Left renal cortex interstitium (tissue), 4 donors: ENCODE data around the gene SH3PXD2A. TPM values are rescaled to one million over a fixed set of nuclear protein-coding genes. Genes with fewer than 3 reads are reported as not detected.

Experiments used
- DNase-seq, 4 donors: peaks; one replicate each; pipeline ENCODE4 v3.0.0-alpha.2; 2013; ENCODE audit warnings: low read depth in 4 of 4, low spot score in 2 of 4, missing footprints in 1 of 4
- polyA plus RNA-seq, 4 donors: library from polyadenylated mRNA; unstranded; fragments of 120-200 nt; gene quantifications; one replicate each; pipeline ENCODE4 v1.2.1, GENCODE V29; 2013; ENCODE audit not compliant: insufficient read length in 4 of 4

Gene SH3PXD2A
- polyA plus RNA-seq, 4 donors = 27.6 to 35.5 (median 29.4) TPM

GRCh38 chr10:103660364-103661197, 194.8 kb downstream of the SH3PXD2A start:
- DNase-seq = no peak

- peak in 1 of 4 donors; percentile 84 for DNase-seq
These were observed 195.6 kb downstream of the SH3PXD2A start for GRCh38 chr10:103659674-103660363.

GRCh38 chr10:103658049-103658577, 197.3 kb downstream of the SH3PXD2A start:
- no peak for DNase-seq

GRCh38 chr10:103657061-103657591, 198.2 kb downstream of the SH3PXD2A start:
- DNase-seq = no peak

- no peak for DNase-seq
These were observed 200.5 kb downstream of the SH3PXD2A start for GRCh38 chr10:103654925-103655324.

- no peak for DNase-seq
These were observed 201.8 kb downstream of the SH3PXD2A start for GRCh38 chr10:103653581-103654037.

GRCh38 chr10:103652599-103653281, 202.6 kb downstream of the SH3PXD2A start:
- DNase-seq = no peak

GRCh38 chr10:103651783-103652476, 203.4 kb downstream of the SH3PXD2A start:
- DNase-seq = no peak

GRCh38 chr10:103651333-103651732, 204.0 kb downstream of the SH3PXD2A start:
- DNase-seq = no peak

GRCh38 chr10:103649654-103650423, 205.5 kb downstream of the SH3PXD2A start:
- no peak for DNase-seq

GRCh38 chr10:103648636-103649532, 206.5 kb downstream of the SH3PXD2A start:
- DNase-seq = no peak

GRCh38 chr10:103648251-103648635, 207.1 kb downstream of the SH3PXD2A start:
- DNase-seq = no peak

GRCh38 chr10:103646304-103646703, 209.1 kb downstream of the SH3PXD2A start:
- DNase-seq = no peak

GRCh38 chr10:103645141-103646054, 210.0 kb downstream of the SH3PXD2A start:
- no peak for DNase-seq

- DNase-seq = no peak
These were observed 212.0 kb downstream of the SH3PXD2A start for GRCh38 chr10:103643381-103643780.

GRCh38 chr10:103641326-103641725, 214.1 kb downstream of the SH3PXD2A start:
- no peak for DNase-seq

GRCh38 chr10:103640436-103641181, 214.8 kb downstream of the SH3PXD2A start:
- no peak for DNase-seq
